GM12878 (cell line): ENCODE measurements around the gene PIEZO2. TPM values are rescaled to one million over a fixed set of nuclear protein-coding genes. Genes with fewer than 3 reads are reported as not detected.

Experiments used
- ATAC-seq: fragments of 200-7000 bp; cut with Tn5 transposase; 3 replicates; pipeline ENCODE4 v1.9.1; 2020; ENCODE audit warnings: mild to moderate bottlenecking, moderate library complexity
- BruUV-seq: library from RNA; stranded (reverse); fragments of 400-500 nt; replicated peaks from 2 replicates; lab custom pipeline; 2021; lab: Mats Ljungman, UMichigan
- CTCF ChIA-PET: fragments of 300-600 bp; sonication (Branson Sonifier 250); formaldehyde crosslinking; extraction: SDS; loops from one replicate; lab custom pipeline; 2021; ENCODE audit warnings: inconsistent platforms; lab: Yijun Ruan, JAX
- POLR2A ChIA-PET: fragments of 350-600 bp; formaldehyde crosslinking; extraction: SDS; loops from one replicate; lab custom pipeline; 2021; ENCODE audit warnings: inconsistent platforms; lab: Charles Lee
- RAD21 ChIA-PET: fragments of 300-600 bp; sonication (Branson Sonifier 250); formaldehyde crosslinking; loops from one replicate; lab custom pipeline; 2023; ENCODE audit warnings: antibody characterized with exemption; ENCODE audit not compliant: unreplicated experiment; lab: Charles Lee
- SMC1A ChIA-PET: fragments of 300-600 bp; sonication (Branson Sonifier 250); formaldehyde crosslinking; loops from one replicate; lab custom pipeline; 2023; ENCODE audit not compliant: unreplicated experiment, uncharacterized antibody; lab: Charles Lee
- DNase-seq: peaks from one replicate; pipeline ENCODE4 v3.0.0-alpha.2; 2011; ENCODE audit warnings: low read depth, low spot score
- FAIRE-seq: peaks from 3 replicates; lab custom pipeline; 2011; peaks lifted over from hg19 to GRCh38; lab: Jason Lieb, UNC
- H2AFZ ChIP-seq: 2 replicates; pipeline ENCODE4 v1.6.0; 2011; ENCODE audit warnings: low read depth, low read length, control low read depth; ENCODE audit not compliant: control insufficient read depth
- H3K27ac ChIP-seq: 2 replicates; pipeline ENCODE4 v1.5.1; 2011; ENCODE audit warnings: control low read depth; ENCODE audit not compliant: control insufficient read depth, insufficient read depth
- H3K27me3 ChIP-seq, 2 experiments: replicated peaks in 1 of 2; 2 replicates each; pipeline versions ENCODE4 v1.6.0 to v1.6.1; 2011; ENCODE audit warnings: low read length in 1 of 2; ENCODE audit not compliant: control insufficient read depth in 2 of 2, insufficient read depth in 2 of 2
- H3K36me3 ChIP-seq, 2 experiments: 2 replicates each; pipeline ENCODE4 v1.5.1; 2011; ENCODE audit warnings: low read length in 1 of 2; ENCODE audit not compliant: control insufficient read depth in 2 of 2, insufficient read depth in 2 of 2
- H3K4me1 ChIP-seq: 2 replicates; pipeline ENCODE4 v1.6.1; 2011; ENCODE audit warnings: mild to moderate bottlenecking, low read length, moderate library complexity, mixed read lengths; ENCODE audit not compliant: control insufficient read depth, insufficient read depth
- H3K4me2 ChIP-seq: 2 replicates; pipeline ENCODE4 v1.6.0; 2011; ENCODE audit warnings: control low read depth; ENCODE audit not compliant: control insufficient read depth, insufficient read depth
- H3K4me3 ChIP-seq: fragments of 200-600 bp; sonication (generic); 2 replicates; pipeline ENCODE4 v1.5.1; 2016
- H3K79me2 ChIP-seq: 2 replicates; pipeline ENCODE4 v1.6.0; 2011; ENCODE audit warnings: low read length; ENCODE audit not compliant: control insufficient read depth, insufficient read depth
- H3K9ac ChIP-seq: 2 replicates; pipeline ENCODE4 v1.8.0; 2011; ENCODE audit warnings: low read length, control low read depth, mixed read lengths; ENCODE audit not compliant: control insufficient read depth, insufficient read depth
- H3K9me3 ChIP-seq: replicated peaks from 3 replicates; pipeline ENCODE4 v1.5.1; 2011; ENCODE audit warnings: mild to moderate bottlenecking, low read length; ENCODE audit not compliant: control insufficient read depth, insufficient read depth
- H4K20me1 ChIP-seq: 2 replicates; pipeline ENCODE4 v1.6.0; 2011; ENCODE audit not compliant: control insufficient read depth, insufficient read depth
- ATF7 ChIP-seq: fragments of 450-650 bp; IDR thresholded peaks from 2 replicates; pipeline ENCODE4 v1.6.1; 2016; ENCODE audit warnings: low read depth, mild to moderate bottlenecking
- BCL3 ChIP-seq: IDR thresholded peaks from 2 replicates; pipeline ENCODE4 v1.6.1; 2011; ENCODE audit warnings: borderline replicate concordance, low read depth, mild to moderate bottlenecking, moderate library complexity, low read length; ENCODE audit not compliant: insufficient read depth, poor library complexity, severe bottlenecking
- CBFB ChIP-seq: IDR thresholded peaks from 2 replicates; pipeline ENCODE4 v1.6.1; 2016; ENCODE audit warnings: antibody characterized with exemption, low read depth
- IKZF2 ChIP-seq, 2 experiments: fragments of 450-650 bp; IDR thresholded peaks; 2 replicates each; pipeline ENCODE4 v1.6.1; 2017; ENCODE audit warnings: mild to moderate bottlenecking in 2 of 2, moderate library complexity in 2 of 2
- JUND ChIP-seq: IDR thresholded peaks from 2 replicates; pipeline ENCODE4 v1.6.1; 2012; ENCODE audit warnings: low read depth, mild to moderate bottlenecking, low read length, improper control_type of control experiment, moderate library complexity
- SIN3A ChIP-seq: IDR thresholded peaks from 2 replicates; pipeline ENCODE4 v1.6.1; 2012; ENCODE audit warnings: low read depth, low read length, improper control_type of control experiment
- SMARCA5 ChIP-seq: fragments of 450-650 bp; IDR thresholded peaks from 2 replicates; pipeline ENCODE4 v1.6.1; 2017; ENCODE audit warnings: mild to moderate bottlenecking
- STAT1 ChIP-seq: fragments of 450-650 bp; conservative IDR thresholded peaks from 2 replicates; pipeline ENCODE4 v1.6.1; 2014; ENCODE audit warnings: antibody characterized with exemption, mild to moderate bottlenecking
- SUZ12 ChIP-seq: fragments of 200-600 bp; sonication (generic); IDR thresholded peaks from one replicate; pipeline ENCODE4 v1.6.1; 2018; ENCODE audit warnings: antibody characterized with exemption, mild to moderate bottlenecking; ENCODE audit not compliant: unreplicated experiment
- TCF7 ChIP-seq: IDR thresholded peaks from 2 replicates; pipeline ENCODE4 v1.6.1; 2014; ENCODE audit warnings: antibody characterized with exemption, borderline replicate concordance
- USF1 ChIP-seq: IDR thresholded peaks from 2 replicates; pipeline ENCODE4 v1.6.1; 2011; ENCODE audit warnings: borderline replicate concordance, low read depth, mild to moderate bottlenecking, moderate library complexity, mixed read lengths, low read length; ENCODE audit not compliant: insufficient read depth; ENCODE audit errors: extremely low read length
- ZNF207 ChIP-seq: fragments of 450-650 bp; IDR thresholded peaks from 2 replicates; pipeline ENCODE4 v1.6.1; 2014; ENCODE audit warnings: antibody characterized with exemption, mild to moderate bottlenecking, borderline replicate concordance
- WGBS: methylation state at CpG from one replicate; pipeline ENCODE4 v1.1.6; 2016; ENCODE audit warnings: low lambda C conversion rate; ENCODE audit not compliant: insufficient replicate concordance, insufficient coverage; ENCODE audit errors: missing lambda C conversion rate; 5-methylcytosine and 5-hydroxymethylcytosine counted together
- in situ Hi-C: fragments of 300-500 bp; cut with MboI; formaldehyde crosslinking; loops from 9 replicates; pipeline ENCODE4 v1.14.3; 2018; ENCODE audit warnings: mixed read lengths
- intact Hi-C: fragments of 100-400 bp; cut with micrococcal nuclease; formaldehyde crosslinking; loops from one replicate; pipeline ENCODE4 v1.14.2; 2022; ENCODE audit not compliant: unreplicated experiment
- polyA plus RNA-seq, 11 experiments: library from polyadenylated mRNA; depleted of rRNA in 4 of 11; unstranded in 6 of 11; stranded (reverse) in 5 of 11; fragments of >200 nt; fragmentation: Nextera tagmentation in 4 of 11; fragmentation: Illumina TruSeq in 1 of 11; extraction: Ambion mirVana in 4 of 11; extraction: Trizol in 1 of 11; gene quantifications; 1 replicate in 1 of 11; 2 replicates in 10 of 11; pipeline versions ENCODE4 v1.2.1 to v1.2.3, GENCODE V29; 2011 to 2016; ENCODE audit warnings: inconsistent platforms in 2 of 11, missing spikeins in 2 of 11, low read depth in 1 of 11
- total RNA-seq, 4 experiments: library from RNA; depleted of rRNA in 3 of 4; stranded (reverse); fragments of >200 nt in 3 of 4; fragmentation: Illumina TruSeq in 1 of 4; extraction: Trizol in 1 of 4; gene quantifications; 2 replicates each; pipeline versions ENCODE4 v1.2.1 to v1.2.3, GENCODE V29; 2013 to 2021

The PIEZO2 gene
- total and polyA plus RNA-seq, 10 of the 15 experiments (the other 5 are each of a cell fraction or from before 2014, with no cell fraction given): 6.7 to 42.3 (median 27.4) TPM

- ChIA-PET CTCF (interaction anchor here (4.1 to 8.6 kb wide), 2 partner anchors 224 to 371 kb away, joined by 17 to 108 read pairs; no protein-coding TSS in a partner anchor), SMC1A (interaction anchor here (9.0 kb wide), 1 partner anchor 369 kb away, joined by 120 read pairs; the partner anchor contains the start of gene PIEZO2)
- WGBS: 72% methylated on average over 5 of the region's 5 CpGs
These were observed 365.4 kb downstream of the PIEZO2 start for GRCh38 chr18:10783941-10784340.

More at GRCh38 chr18:10783941-10784340, 365.4 kb downstream of the PIEZO2 start:
- no peaks in the 10 kb centered on the region; the same call in 1 of the 2 replicates for H3K4me1 ChIP-seq
- no peak for ATAC-seq
- H3K4me2 ChIP-seq: no peak overlapping the region
- FAIRE-seq: no peak
- no peak for DNase-seq
- H3K27ac ChIP-seq: no peak overlapping the region
- POLR2A ChIA-PET: no interaction called here
- no peak overlapping the region for H2AFZ ChIP-seq
- in situ Hi-C loops: loop anchor here (10.0 kb wide), 1 partner anchor 731 kb away; no protein-coding TSS in a partner anchor
- no peak overlapping the region for H3K4me3 ChIP-seq
- RAD21 ChIA-PET: interaction anchor here (5.8 kb wide), 1 partner anchor 371 kb away, joined by 45 read pairs; no protein-coding TSS in a partner anchor
- TF ChIP-seq SIN3A (no peak), ZNF207 (no peak), ATF7 (no peak), USF1 (no peak), IKZF2 (IDR thresholded peaks at IDR 0.05) (no peak), TCF7 (no peak), SMARCA5 (no peak), JUND (no peak), BCL3 (no peak), CBFB (no peak), SUZ12 (no peak), STAT1 (no peak)
- H3K27me3 ChIP-seq: no peaks in the 10 kb centered on the region
- BruUV-seq: no TSS peak
- no peaks in the 10 kb centered on the region for H4K20me1 ChIP-seq
- no peaks in the 10 kb centered on the region for H3K9me3 ChIP-seq
- intact Hi-C loops: loop anchor here (10.0 kb wide), 1 partner anchor 171 kb away; no protein-coding TSS in a partner anchor
- peaks cover 0 to 8% of the 10 kb centered on the region in 2 experiments; a peak in 1 of 4 replicates for H3K36me3 ChIP-seq
- no peak overlapping the region for H3K9ac ChIP-seq
- H3K79me2 ChIP-seq: no peaks in the 10 kb centered on the region
